ENCODE data around the gene SLC11A2. TPM values are rescaled to one million over a fixed set of nuclear protein-coding genes. Genes with fewer than 3 reads are reported as not detected.
"Not testable (repeated sequence)": the region's sequence is repeated elsewhere in the genome, so short reads cannot be mapped to it uniquely, and the experiment has no call there.

Gene SLC11A2
- total RNA-seq, 1 experiment from 2014 or later: 76.4 TPM

DNA sequence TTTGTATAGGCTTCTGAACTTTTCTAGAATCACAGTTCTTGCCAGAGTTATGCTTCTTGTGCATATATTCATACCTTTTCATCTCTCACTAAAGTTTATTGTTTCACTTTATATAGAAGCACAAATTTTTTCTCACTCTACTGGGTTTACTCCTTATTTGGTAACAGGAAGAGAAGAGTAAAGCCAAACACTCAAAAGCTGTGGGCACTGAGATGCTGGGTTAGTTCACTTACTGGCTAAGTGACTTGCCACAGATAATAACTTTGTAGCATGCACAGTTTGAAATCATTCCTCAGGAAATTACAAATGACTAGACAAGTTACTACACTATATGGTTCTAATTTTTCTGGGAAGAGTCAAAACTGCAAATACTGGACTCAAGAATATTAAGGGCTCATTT, 66.1 kb downstream of the SLC11A2 start:
- H3K4me3 ChIP-seq: no peak overlapping the region
- peak in 1 of 2 experiments; percentile 14 for DNase-seq
- H3K4me1 ChIP-seq: no peaks in the 10 kb centered on the region
- no peaks in the 10 kb centered on the region for H3K9me3 ChIP-seq (replicated peaks)
- no peaks in the 10 kb centered on the region for H3K27me3 ChIP-seq
- no peak overlapping the region for H3K27ac ChIP-seq
- H3K36me3 ChIP-seq: no peaks in the 10 kb centered on the region

DNA sequence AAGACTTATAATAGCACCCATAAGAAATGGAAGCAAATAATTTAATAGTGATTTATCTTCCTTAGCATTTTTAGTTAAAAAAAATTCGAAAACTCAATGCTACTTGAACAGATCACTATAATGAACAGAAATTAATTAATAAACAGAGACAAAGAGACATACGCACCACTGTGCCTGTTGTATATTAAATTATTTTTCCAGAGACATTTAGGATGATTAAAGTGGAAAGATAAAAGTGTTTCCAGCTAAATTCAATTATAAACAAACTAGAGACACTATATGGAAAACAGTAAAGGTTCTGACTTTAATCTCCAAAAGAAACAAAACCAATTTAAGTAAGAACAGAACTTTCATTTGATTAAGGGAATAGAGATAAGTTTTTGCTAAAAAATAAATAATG, 70.5 kb downstream of the SLC11A2 start:
- no peaks in the 10 kb centered on the region for H3K4me1 ChIP-seq
- no peak overlapping the region for H3K4me3 ChIP-seq
- H3K9me3 ChIP-seq (replicated peaks): no peaks in the 10 kb centered on the region
- no peaks in the 10 kb centered on the region for H3K27me3 ChIP-seq
- H3K36me3 ChIP-seq: no peaks in the 10 kb centered on the region
- DNase-seq: no peak
- H3K27ac ChIP-seq: no peak overlapping the region

DNA sequence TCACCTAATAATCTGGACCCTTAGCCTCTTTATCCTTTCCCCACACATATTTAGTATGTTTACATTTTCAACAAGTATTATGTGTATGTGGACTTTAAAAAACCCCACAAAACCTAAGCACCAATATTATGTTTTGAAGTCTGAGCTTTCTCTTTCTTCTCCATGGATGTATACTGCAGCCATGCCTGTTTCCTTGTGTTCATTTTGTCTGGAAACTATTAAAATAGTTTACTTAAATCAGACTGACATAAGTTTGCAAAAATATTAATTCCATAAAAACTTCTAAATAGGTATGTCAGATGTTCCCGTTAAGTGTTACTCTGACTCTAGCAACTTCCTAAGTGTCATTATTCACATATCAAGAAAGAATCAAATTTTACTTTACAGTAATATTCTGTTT, 70.9 kb downstream of the SLC11A2 start:
- Histone ChIP-seq H3K4me1 (no peaks in the 10 kb centered on the region), H3K9me3 (replicated peaks) (no peaks in the 10 kb centered on the region), H3K36me3 (no peaks in the 10 kb centered on the region), H3K27me3 (no peaks in the 10 kb centered on the region), H3K27ac (no peak overlapping the region), H3K4me3 (no peak overlapping the region)
- no peak for DNase-seq

DNA sequence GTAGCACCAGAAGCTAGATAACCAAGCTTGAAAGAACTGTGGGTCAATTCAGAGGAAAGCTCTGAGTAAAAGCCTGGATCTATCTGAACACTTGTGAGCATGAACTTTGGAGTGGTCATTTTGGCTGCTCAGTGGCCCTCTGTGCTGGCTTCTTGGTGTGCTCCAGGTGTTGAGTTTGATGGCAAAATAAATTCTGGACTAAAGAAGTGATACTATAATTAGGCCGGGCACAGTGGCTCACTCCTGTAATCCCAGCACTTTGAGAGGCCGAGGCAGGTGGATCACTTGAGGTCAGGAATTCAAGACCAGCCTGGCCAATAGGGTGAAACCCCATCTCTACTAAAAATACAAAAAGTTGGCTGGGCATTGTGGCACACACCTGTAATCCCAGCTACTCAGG, 71.4 kb downstream of the SLC11A2 start:
- not testable (repeated sequence) for H3K4me3 ChIP-seq; H3K4me1 ChIP-seq; H3K9me3 ChIP-seq (replicated peaks); DNase-seq; H3K36me3 ChIP-seq; H3K27ac ChIP-seq; H3K27me3 ChIP-seq

DNA sequence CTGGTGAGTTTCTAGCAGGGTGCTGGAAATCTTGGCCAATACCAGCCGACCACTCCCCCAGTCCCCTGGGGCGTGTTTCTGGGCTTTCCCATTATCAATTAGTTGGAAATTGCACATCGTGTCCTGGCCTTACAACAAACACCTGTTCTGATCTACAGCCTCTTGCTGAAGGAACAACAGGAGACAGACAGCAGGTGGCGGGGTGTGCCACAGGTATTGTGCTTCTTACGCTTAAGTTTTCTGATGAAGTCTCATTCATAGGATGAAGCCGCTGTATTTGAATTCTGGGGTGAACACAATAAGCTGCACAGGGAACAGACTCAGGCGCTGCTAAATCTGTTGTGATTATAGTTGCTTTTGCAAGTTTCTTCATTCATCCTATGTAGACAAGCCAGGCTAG, 73.1 kb downstream of the SLC11A2 start:
- Histone ChIP-seq H3K36me3 (no peaks in the 10 kb centered on the region), H3K4me1 (no peaks in the 10 kb centered on the region), H3K4me3 (no peak overlapping the region), H3K27me3 (no peaks in the 10 kb centered on the region), H3K9me3 (replicated peaks) (no peaks in the 10 kb centered on the region), H3K27ac (no peak overlapping the region)
- no peak for DNase-seq

DNA sequence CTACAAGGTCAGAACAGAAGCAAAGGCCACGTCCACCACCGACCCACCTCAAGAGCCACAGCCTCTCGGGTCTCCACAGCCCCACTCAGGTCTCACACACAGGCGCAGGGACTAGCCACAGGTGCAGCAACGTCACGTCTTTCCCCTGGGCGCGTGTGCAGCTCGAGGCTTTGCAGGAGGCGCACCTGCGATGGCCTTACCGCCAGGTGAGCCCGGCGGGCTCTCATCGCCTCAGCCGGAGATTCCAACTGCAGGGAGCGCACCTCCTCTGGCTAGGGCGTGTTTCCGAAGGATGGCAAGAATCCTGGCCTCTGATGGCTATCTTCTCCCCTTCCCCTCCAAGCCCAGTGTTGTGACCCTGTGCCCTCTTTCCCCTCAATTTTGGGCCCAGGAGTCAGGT, 73.7 kb downstream of the SLC11A2 start, which contains the start of gene HIGD1C:
Gene HIGD1C (plus strand): TSS at position 35 of the 400 bp plus-strand sequence. CDS start 1,455 bp downstream, outside the sequence.
- Histone ChIP-seq H3K36me3 (no peaks in the 10 kb centered on the region), H3K4me3 (no peak within 1 kb of the TSS), H3K27ac (no peak within 1 kb of the TSS), H3K9me3 (replicated peaks) (no peaks in the 10 kb centered on the region), H3K4me1 (no peaks in the 10 kb centered on the region), H3K27me3 (no peaks in the 10 kb centered on the region)
- DNase-seq: no peak

DNA sequence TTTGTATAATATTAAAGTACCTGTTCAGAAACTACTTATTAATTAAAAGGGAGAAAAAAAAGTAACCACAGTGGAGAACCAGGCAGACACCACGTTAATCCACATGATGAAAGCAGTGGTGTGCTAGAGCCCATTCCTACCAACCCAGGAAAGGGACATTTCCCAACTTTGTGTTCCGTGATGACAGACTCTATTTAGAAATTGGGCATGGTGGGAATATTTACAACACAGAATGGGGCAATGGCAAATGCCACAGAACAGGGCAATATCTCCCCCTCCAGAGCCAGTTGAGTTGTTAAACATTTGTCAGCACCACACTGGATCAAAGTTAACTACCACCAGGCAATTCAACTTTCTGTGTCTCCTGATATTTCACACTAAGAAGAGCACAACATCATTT, 75.1 kb downstream of the SLC11A2 start:
- Histone ChIP-seq H3K27ac (no peak overlapping the region), H3K4me3 (no peak overlapping the region), H3K4me1 (no peaks in the 10 kb centered on the region), H3K9me3 (replicated peaks) (0 out of 2 replicates have a peak, but pooled peaks cover 1% of the 10 kb centered on the region), H3K27me3 (no peaks in the 10 kb centered on the region), H3K36me3 (no peaks in the 10 kb centered on the region)
- no peak for DNase-seq

DNA sequence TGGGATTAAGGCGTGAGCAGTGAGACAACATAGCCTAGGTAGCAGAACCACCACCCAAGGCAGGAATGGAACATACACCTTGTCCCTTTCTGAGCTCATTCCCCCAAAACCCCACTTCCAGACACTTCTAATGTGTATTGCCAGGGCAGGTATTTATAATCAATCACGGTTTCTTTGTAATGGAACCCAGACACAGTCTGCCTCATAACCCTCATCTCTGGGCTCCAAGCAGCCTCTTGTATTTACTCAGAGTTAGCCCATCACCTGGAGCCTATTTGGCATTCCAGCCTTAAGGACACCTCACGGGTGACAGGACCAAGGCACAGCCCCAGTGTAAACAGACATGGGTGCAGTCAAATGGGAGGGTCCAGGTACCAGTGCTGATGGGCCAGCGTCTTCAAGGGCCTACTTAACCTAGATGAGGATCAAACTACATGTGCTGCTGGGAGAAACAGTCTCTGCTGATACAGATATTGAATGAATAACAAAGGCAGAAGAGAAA, 76.3 kb downstream of the SLC11A2 start:
- H3K4me1 ChIP-seq: no peaks in the 10 kb centered on the region
- H3K36me3 ChIP-seq: no peaks in the 10 kb centered on the region
- H3K27me3 ChIP-seq: no peaks in the 10 kb centered on the region
- no peak for DNase-seq
- H3K4me3 ChIP-seq: no peak overlapping the region
- H3K27ac ChIP-seq: no peak overlapping the region
- H3K9me3 ChIP-seq (replicated peaks): 0 out of 2 replicates have a peak, but pooled peaks cover 4% of the 10 kb centered on the region

DNA sequence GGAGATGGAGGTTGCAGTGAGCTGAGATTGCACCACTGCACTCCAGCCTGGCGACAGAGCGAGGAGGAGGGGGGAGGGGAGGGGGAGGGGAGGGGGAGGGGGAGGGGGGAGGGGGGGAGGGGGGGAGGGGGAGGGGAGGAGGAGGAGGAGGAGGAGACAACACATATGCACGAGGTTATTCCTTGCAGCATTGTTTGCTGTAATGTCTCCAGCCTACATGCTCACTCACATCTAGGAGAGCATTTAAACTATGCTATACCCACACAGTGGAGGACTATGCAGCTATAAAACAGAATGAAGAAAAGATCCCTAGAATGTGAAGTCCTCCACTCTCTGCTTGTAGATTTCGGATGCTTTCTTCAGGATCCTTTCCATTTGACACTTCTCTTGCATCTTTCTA, 77.4 kb downstream of the SLC11A2 start:
- Histone ChIP-seq H3K4me3 (no peak overlapping the region), H3K9me3 (replicated peaks) (0 out of 2 replicates have a peak, but pooled peaks cover 4% of the 10 kb centered on the region), H3K27me3 (no peaks in the 10 kb centered on the region), H3K27ac (no peak overlapping the region), H3K4me1 (no peaks in the 10 kb centered on the region), H3K36me3 (no peaks in the 10 kb centered on the region)
- no peak for DNase-seq

DNA sequence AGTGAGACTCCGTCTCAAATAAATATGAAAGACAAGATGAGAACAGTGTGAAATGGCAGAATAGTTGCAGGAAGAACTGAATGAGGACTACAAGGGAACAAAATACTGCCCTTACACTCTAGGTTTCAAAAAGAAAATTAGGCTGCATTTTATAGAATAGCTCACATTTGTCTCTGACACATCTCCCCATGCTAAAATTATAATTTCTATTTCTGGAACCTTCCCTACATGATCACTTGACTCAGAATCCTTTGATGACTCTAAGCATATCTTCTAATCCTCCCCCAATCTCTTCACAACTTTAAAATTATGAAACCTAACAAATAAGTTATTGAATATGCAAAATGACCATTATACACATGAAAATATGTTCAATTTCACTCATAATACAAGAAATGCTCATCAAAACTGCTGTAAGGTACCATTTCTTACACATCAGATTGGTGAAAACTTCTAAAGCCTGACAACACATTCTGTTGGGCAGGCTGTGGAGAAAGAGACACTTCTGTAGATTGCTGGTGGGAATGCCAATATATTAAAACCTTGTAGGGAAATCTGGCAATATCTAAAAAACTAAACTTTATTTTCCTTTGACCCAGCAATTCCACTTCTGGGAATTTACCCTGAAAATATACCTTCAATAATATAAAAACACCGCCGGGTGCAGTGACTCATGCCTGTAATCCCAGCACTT, 78.1 kb downstream of the SLC11A2 start:
- Histone ChIP-seq H3K4me3 (no peak overlapping the region), H3K27me3 (no peaks in the 10 kb centered on the region), H3K4me1 (no peaks in the 10 kb centered on the region), H3K27ac (no peak overlapping the region), H3K36me3 (no peaks in the 10 kb centered on the region), H3K9me3 (replicated peaks) (0 out of 2 replicates have a peak, but pooled peaks cover 4% of the 10 kb centered on the region)
- no peak for DNase-seq

DNA sequence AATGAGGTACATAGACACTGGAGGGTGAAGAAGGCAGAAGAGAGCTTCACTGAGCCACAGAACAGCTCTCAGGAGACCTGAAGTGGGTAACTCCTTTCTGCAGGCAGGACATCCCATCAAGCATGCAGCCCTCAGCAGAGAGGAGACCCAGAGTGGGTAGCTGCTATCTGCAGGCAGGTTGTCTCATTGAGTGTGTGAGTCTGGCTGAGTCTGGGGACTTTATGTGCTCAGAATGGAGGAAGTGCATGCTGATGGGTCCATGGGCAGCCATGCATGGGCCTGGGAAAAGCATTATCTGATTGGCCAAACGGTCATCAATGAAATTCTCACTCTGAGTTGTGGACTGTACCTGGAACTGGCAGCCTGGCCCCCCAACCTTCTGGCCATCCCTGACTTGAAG, 88.5 kb downstream of the SLC11A2 start:
- no peak for DNase-seq
- Histone ChIP-seq H3K27ac (no peak overlapping the region), H3K27me3 (no peaks in the 10 kb centered on the region), H3K36me3 (no peaks in the 10 kb centered on the region), H3K4me3 (no peak overlapping the region), H3K9me3 (replicated peaks) (no peaks in the 10 kb centered on the region), H3K4me1 (peaks cover 7% of the 10 kb centered on the region)

DNA sequence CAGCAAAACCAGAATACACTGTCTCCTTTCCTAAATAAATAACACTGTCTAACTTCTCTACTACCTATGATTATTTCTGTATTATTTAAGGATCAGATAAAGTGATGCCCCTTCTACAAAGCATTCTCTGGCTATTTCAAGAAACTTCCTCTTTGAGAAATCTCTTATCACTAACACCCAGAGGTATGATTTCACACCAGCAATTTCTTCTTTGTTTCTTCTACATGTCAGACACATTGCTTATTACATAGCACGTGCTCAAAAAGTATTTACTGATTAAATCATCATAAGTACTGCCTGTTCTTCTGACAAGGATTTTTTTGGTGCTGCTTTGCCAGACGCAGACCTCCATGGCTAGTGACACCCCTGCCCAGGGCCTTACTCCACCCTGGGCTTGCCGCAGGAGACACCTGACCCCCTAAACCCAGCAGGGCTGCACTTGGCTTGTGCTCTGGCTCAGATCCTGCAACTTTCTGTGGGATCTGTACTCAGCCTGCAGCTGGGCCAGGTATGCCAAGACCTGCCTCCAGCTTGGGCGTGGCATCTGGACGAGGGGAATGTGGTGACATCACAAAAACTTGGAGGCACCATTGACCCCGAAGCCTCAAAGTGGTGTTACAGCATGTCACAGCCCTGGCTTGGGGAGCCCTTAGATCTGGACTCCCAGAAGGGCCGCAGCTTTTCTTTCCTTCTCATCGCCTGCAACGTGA, 89.2 kb downstream of the SLC11A2 start:
- no peak for DNase-seq
- Histone ChIP-seq H3K36me3 (no peaks in the 10 kb centered on the region), H3K9me3 (replicated peaks) (no peaks in the 10 kb centered on the region), H3K27me3 (no peaks in the 10 kb centered on the region), H3K4me3 (no peak overlapping the region), H3K4me1 (peaks cover 7% of the 10 kb centered on the region), H3K27ac (no peak overlapping the region)

DNA sequence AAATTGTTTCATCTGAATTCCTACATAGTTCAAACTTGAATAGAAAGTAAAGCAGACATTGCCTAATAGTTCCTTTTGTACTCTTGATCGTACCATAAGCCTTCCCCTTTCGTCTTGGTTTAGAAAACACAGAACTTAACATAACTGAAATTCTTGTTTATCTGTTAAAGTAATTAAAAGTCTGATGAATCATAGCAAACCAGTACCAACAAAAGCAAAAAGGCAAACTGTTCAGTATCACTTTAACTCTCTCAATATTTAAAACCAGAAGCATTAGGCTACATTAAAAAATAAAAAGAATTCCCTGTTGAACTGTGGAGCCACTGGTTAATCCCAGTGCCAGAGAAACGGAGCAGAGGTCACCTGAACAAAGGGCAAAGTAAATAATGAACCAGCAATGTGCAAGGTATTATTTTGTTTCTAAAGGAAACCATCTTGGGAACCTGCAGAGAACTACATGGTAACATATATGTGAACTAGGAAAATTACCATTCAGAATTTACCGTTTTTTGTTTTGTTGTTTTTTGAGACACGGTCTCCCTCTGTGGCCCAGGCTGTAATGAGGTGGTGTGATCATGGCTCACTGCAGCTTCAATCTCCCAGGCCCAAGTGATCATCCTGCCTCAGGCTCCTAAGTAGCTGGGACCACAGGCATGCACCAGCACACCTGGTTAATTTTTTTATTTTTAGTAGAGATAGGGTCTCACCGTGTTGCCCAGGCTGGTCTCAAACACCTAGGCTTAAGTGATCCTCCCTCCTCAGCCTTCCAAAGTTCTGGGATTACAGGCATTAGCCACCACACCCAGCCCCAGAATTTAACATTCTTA, 91.0 kb downstream of the SLC11A2 start:
- peaks cover 7% of the 10 kb centered on the region for H3K4me1 ChIP-seq
- no peak for DNase-seq
- no peaks in the 10 kb centered on the region for H3K36me3 ChIP-seq
- H3K9me3 ChIP-seq (replicated peaks): no peaks in the 10 kb centered on the region
- H3K27me3 ChIP-seq: no peaks in the 10 kb centered on the region
- H3K27ac ChIP-seq: no peak overlapping the region
- no peak overlapping the region for H3K4me3 ChIP-seq

DNA sequence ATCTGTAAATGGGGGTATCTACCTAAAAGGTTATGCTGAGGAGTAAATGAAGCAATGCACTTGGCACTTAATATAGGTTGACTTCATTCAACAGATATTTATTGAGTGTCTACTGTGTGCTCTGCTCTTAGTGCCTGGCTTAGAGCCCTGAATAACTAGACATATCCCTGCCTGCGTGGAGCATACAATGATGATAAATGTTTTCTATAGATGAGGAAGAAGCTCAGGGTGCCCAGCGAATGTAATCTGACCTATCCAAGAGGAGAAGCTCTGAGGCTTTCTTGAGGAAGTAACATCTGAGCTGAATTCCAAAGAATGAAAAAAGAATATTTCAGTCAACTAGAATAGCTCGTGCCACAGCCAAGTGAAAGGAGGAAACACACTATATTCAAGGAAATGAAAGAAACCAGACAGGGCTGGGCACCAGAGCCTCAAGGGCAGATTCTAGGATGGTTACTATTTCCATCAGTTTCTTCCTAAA, 91.8 kb downstream of the SLC11A2 start:
- H3K9me3 ChIP-seq (replicated peaks): no peaks in the 10 kb centered on the region
- no peak overlapping the region for H3K27ac ChIP-seq
- no peak for DNase-seq
- no peaks in the 10 kb centered on the region for H3K36me3 ChIP-seq
- peaks cover 7% of the 10 kb centered on the region for H3K4me1 ChIP-seq
- H3K4me3 ChIP-seq: no peak overlapping the region
- H3K27me3 ChIP-seq: no peaks in the 10 kb centered on the region

Measured in SJCRH30 (cell line).